T47D (cell line): Measurements from ENCODE around the gene MBOAT7.
A peak's percentile ranks its signal among the peaks of the same experiment; 100 is the strongest.
"Not testable (repeated sequence)": the region's sequence is repeated elsewhere in the genome, so short reads cannot be mapped to it uniquely, and the experiment has no call there.

Experiments
- DNase-seq, 2 experiments: peaks; one replicate each; pipeline versions ENCODE4 v3.0.0 to v3.0.0-alpha.2; 2011 to 2012; ENCODE audit warnings: low read depth in 1 of 2, low spot score in 1 of 2
- JUND ChIP-seq: IDR thresholded peaks from 2 replicates; pipeline ENCODE4 v1.6.1; 2012; ENCODE audit warnings: low read depth
- in situ Hi-C: cut with HindIII; loops from 2 replicates; pipeline ENCODE4 v1.10.0; 2016; ENCODE audit warnings: low sequenced_read_pairs, low pct_unique_long_range_greater_than_20kb

The MBOAT7 gene

DNA sequence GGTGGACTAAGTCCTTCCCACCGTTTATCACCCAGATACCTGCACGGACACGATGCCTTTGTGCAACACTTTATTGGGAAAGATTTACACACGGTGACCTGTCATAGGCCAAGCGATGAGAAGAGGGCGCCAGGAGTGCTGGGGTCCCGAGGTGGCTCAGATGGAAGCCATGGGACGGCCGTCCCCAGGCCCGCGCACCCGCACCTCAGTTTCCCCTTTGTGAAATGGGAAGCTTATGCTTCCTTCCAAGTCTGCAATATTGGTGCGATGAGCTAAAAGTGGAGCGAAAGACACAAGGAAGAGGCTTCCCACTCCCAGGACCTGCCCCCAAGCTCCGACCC, 16.1 kb downstream of the MBOAT7 start:
- in situ Hi-C loops = no loop called here

GRCh38 chr19:54172471-54173358, 16.7 kb downstream of the MBOAT7 start, which contains the start of gene TMC4:
Gene TMC4, minus strand, starts transcription at chr19:54173160. Its CDS starts 43 bp downstream, at chr19:54173117.
- in situ Hi-C loops = no loop called here
- DNase-seq = peak; percentile 80 to 91
- 0 out of 2 replicates have a peak, but pooled peaks have one; percentile 11 for TF ChIP-seq JUND

More for the DNA sequence above, 16.1 kb downstream of the MBOAT7 start:
- TF ChIP-seq JUND = no peak
- DNase-seq = no peak

DNA sequence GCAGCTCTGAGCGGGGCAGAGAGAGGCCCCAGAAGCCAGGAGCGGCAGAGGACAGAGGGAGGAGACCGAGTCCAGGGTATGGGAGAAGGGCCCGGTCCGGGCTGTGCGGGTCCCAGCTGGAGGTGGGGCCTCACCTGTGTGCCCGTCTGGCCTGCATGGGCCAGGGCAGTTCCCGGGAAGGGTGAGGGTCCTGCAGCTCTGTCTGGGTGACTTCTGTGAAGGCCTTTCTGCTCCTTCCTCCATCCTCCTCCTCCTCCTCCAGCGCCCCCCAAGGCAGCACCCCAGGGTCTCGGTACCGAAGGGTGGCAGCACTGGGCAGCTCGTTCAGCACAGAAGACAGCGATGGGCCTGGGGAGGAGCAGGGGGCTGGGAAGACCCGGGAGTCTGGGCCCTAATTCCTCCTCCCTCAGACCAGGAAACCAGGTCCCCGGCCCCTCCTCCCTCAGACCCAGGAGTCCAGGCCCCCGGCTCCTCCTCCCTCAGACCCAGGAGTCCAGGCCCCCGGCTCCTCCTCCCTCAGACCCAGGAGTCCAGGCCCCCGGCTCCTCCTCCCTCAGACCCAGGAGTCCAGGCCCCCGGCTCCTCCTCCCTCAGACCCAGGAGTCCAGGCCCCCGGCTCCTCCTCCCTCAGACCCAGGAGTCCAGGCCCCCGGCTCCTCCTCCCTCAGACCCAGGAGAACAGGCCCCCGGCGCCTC, 17.5 kb downstream of the MBOAT7 start:
- DNase-seq, in situ Hi-C loops: not testable (repeated sequence)

DNA sequence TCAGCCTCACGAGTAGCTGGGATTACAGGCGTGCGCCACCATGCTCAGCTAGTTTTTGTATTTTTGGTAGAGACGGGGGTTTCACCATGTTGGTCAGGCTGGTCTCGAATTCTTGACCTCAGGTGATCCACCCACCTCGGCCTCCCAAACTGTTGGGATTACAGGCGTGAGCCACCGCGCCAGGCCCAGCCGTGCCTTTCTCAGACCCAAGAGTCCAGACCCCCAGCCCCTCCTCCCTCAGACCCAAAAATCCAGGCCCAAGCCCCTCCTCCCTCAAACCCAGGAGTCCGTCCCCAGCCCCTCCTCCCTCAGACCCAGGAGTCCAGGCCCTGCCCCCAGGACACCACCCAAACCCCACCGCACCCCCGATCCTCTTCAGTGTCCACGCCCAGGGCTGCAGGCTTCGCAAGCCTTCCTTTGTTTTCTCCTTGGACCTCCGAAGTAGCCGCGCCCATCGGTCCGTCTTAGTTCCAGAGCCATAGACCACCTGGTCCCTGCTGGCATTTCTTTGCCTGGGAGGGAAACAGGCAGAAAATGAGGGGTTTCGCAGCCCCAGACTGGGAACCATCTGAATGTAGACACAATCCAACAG, 20.1 kb downstream of the MBOAT7 start:
- in situ Hi-C loops = no loop called here
- DNase-seq = no peak
- TF ChIP-seq JUND = no peak

DNA sequence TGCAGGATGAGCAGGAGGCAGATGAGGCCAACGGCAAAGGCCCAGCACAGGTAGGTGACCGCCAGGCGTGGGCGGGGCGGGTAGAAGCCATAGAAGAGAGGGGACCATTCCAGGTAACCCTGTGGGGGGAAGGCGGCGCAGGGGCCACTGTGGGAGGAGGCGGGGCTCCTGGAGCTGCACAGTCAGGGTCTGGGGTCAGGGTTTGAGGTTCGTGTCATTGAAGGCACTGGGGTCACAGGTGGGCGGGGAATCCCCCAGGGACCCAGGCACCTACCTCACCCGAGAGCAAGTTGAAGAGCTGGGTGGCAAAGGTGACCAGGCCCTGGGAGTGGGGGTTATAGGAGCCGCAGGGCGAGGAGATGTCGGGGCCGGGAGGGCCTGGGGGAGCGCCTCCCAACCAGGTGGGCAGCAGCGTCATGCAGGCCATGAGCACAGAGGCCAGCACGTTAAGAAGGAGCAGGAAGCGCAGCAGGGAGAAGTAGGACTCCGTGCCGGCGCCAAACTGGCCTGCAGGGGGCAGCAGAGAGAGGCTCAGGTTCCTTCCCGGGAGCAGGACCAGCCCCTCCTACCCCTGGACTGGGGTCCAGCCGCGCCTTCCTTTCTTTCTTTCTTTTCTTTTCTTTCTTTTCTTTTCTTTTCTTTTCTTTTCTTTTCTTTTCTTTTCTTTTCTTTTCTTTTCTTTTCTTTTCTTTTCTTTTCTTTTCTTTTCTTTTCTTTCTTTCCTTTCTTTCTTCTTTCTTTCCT, 21.0 kb downstream of the MBOAT7 start:
- in situ Hi-C loops = no loop called here
- peak; percentile 54 to 80 for DNase-seq

DNA sequence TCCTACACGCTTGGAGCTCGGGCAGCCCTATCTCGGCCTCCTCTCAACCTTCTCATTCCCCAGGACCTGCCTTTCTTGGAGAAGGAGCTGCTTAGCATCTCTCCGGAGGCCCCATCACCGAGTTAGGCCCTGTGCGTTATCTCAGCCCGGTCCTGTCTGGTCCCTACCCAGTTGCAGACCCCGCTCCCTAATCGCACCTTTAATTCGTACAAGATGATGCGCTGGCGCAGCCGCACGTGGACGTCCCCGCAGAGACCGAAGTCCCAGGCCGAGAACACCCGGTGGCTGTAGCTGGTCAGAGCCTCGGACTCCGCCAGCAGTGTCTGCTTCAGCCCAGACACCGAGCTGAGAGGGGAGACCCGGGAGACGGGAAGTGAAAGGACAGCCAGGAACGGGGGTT, 24.2 kb downstream of the MBOAT7 start:
- in situ Hi-C loops = no loop called here
- TF ChIP-seq JUND = no peak
- DNase-seq = no peak

More for the DNA sequence above, 21.0 kb downstream of the MBOAT7 start:
- TF ChIP-seq JUND = no peak

- no peak for DNase-seq
- no peak for TF ChIP-seq JUND
- in situ Hi-C loops = no loop called here
Measured at GRCh38 chr19:54164369-54165068, 24.9 kb downstream of the MBOAT7 start.

DNA sequence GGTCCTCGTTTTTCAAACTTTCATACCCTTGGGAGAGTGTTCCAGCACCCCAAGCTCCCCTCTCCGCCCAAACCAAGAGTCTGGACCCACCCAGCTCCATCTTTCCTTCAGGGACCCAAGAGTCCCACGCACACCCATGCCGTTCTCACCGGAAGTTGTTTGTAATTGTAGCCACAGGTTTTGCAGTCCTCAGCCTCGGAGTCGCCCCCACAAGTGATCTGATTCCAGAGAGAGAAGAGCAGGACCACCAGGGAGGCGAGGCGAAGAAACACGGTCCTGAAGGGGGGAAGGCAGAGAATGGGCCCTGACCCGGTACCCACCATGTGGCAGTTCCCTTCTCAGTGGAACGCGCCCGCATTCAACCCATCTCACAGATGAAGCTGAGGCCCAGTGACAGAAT, 26.5 kb downstream of the MBOAT7 start:
- DNase-seq = no peak
- in situ Hi-C loops = no loop called here
- no peak for TF ChIP-seq JUND

DNA sequence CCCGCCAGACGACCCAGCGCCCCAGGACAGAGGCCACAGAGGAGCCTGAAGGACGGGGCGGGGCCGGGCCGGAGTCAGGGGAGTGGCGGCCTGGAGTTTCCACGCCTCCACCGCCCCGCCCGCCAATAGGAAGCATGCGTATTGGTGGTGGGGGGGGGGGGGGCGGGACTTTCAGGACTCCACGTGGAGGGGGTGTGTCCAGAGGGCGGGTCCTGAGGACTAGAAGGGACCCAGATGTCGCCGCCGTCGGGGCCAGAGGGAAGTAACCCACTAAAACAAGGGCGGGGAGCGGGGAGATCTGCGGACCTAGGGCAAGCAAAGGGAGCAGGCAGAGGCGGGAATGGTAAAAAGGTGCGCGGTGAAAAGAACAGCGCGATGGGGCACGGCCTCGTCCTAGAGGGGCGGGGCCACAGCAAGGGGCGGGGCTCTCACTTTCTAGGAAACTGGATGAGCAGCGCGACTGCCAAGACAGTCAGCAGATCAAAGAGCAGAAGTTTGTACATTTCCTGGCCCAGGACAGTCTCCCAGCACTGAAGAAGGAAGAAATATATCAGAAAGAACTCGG, 27.1 kb downstream of the MBOAT7 start:
- TF ChIP-seq JUND = no peak
- peak in 1 of 2 experiments; percentile 88 for DNase-seq
- in situ Hi-C loops = no loop called here

DNA sequence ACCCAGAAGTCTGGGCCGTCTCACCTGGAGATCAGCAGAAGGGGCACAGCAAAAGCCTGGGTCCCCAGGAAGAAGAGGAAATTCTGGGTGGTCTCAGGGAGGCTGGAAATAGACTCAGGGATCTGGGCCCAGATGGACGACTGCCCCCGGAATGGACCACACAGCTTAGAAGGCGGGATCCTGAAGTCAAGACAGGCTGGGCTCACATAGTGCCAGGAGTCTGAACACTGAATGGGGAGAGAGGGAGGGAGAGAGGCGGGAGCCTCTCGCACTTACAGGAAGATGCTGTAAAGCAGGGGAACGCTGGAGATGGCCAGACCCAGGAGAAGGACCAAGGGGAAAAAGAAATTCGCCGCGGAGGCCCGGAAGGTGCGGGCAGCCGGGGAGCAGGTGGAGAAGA, 28.5 kb downstream of the MBOAT7 start:
- no peak for TF ChIP-seq JUND
- DNase-seq = no peak
- in situ Hi-C loops = no loop called here

- in situ Hi-C loops = no loop called here
- no peak for TF ChIP-seq JUND
- no peak for DNase-seq
Measured at GRCh38 chr19:54160182-54160811, 29.1 kb downstream of the MBOAT7 start.
